ENCODE data around the gene GMEB1.
"Not testable (repeated sequence)": the region's sequence is repeated elsewhere in the genome, so short reads cannot be mapped to it uniquely, and the experiment has no call there.

Gene GMEB1

GRCh38 chr1:28668191-28668955 lies at the start of gene GMEB1:
Gene GMEB1, plus strand, starts transcription at chr1:28668784. Its CDS starts 14,829 bp downstream, at chr1:28683613.
- DNase-seq, result peak; percentile 89

GRCh38 chr1:28631713-28632112 lies 36.9 kb upstream of the GMEB1 start:
- DNase-seq, result no peak

GRCh38 chr1:28632560-28632959 lies 36.0 kb upstream of the GMEB1 start:
- no peak for DNase-seq

GRCh38 chr1:28640766-28641165 lies 27.8 kb upstream of the GMEB1 start:
- no peak for DNase-seq

GRCh38 chr1:28642056-28642846 lies 26.3 kb upstream of the GMEB1 start:
- no peak for DNase-seq

- peak; percentile 97 for DNase-seq
These were observed 25.5 kb upstream of the GMEB1 start, which contains the start of gene TAF12 for GRCh38 chr1:28642847-28643635. Gene TAF12, minus strand, starts transcription at chr1:28643067. Its CDS starts 20,986 bp downstream, at chr1:28622081.

- DNase-seq, result no peak
These were observed 24.1 kb upstream of the GMEB1 start for GRCh38 chr1:28644494-28644893.

GRCh38 chr1:28645406-28645805 lies 23.2 kb upstream of the GMEB1 start:
- DNase-seq, result not testable (repeated sequence)

GRCh38 chr1:28646040-28646439 lies 22.5 kb upstream of the GMEB1 start:
- no peak for DNase-seq

GRCh38 chr1:28648008-28648473 lies 20.5 kb upstream of the GMEB1 start:
- peak; percentile 95 for DNase-seq

GRCh38 chr1:28648474-28649198 lies 19.9 kb upstream of the GMEB1 start, which contains the start of gene RNU11:
Gene RNU11, plus strand, starts transcription at chr1:28648600.
- DNase-seq, result peak; percentile 92

GRCh38 chr1:28653063-28653462 lies 15.5 kb upstream of the GMEB1 start:
- DNase-seq, result not testable (repeated sequence)

- DNase-seq, result not testable (repeated sequence)
These were observed 14.7 kb upstream of the GMEB1 start for GRCh38 chr1:28653870-28654269.

- not testable (repeated sequence) for DNase-seq
These were observed 12.9 kb upstream of the GMEB1 start for GRCh38 chr1:28655448-28656311.

GRCh38 chr1:28656335-28656734 lies 12.2 kb upstream of the GMEB1 start:
- no peak for DNase-seq

- no peak for DNase-seq
These were observed 4.6 kb upstream of the GMEB1 start for GRCh38 chr1:28663871-28664470.

GRCh38 chr1:28666806-28667205 lies 1.8 kb upstream of the GMEB1 start:
- no peak for DNase-seq

- DNase-seq, result peak; percentile 71
These were observed 556 bp downstream of the GMEB1 start for GRCh38 chr1:28668956-28669723.

GRCh38 chr1:28671254-28671780 lies 2.7 kb downstream of the GMEB1 start:
- DNase-seq, result no peak

GRCh38 chr1:28672971-28673370 lies 4.4 kb downstream of the GMEB1 start:
- DNase-seq, result not testable (repeated sequence)
